Activated gamma-delta T cell treated with Interleukin-2 at 50 U/mL for 16 hours (primary cell): ENCODE data around the gene RTN1.

Source experiments
- DNase-seq: peaks from one replicate; pipeline ENCODE4 v3.0.0-alpha.2; 2020

The RTN1 gene

GRCh38 chr14:59849411-59850130 lies 21.0 kb downstream of the RTN1 start:
- no peak for DNase-seq

DNA sequence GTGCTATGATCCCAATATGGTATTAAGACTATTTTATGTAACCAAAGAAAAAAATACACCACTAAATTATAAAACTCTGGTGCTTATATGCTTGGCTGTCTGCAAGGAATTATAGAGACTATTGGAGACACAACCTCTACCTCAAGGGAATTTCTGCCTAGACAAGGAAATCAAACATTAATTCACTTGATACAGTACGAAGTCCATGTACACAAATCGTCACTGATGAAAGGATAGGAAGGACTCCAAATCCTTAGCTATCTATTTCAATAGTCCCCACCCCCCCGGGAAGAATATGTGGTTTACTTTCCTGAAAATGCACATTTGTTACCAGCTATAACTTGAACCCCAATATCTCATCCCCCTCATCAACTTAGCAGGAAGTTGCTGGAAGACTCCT lies 21.9 kb downstream of the RTN1 start:
- DNase-seq: no peak

DNA sequence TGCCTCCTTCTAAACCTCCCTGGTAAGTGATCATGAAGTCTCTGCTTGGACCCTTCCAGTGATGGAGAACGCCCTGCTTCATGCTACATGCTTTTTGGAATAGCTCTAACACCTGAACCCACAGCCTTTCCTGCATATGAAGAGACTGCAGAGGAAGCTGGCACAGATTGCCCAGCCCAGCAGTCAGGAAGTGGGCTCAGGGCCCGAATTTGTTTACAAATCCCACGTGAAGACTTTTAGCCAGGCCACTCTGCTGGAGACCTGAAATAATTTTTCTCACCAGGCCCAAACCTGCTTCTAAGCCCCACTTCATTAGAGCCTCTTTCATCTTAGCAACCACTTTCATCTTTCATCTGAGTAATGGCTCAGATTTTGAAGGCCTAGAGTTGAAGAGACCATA lies 22.9 kb downstream of the RTN1 start:
- DNase-seq: no peak

- no peak for DNase-seq
Measured at GRCh38 chr14:59846595-59846994, 24.0 kb downstream of the RTN1 start.

DNA sequence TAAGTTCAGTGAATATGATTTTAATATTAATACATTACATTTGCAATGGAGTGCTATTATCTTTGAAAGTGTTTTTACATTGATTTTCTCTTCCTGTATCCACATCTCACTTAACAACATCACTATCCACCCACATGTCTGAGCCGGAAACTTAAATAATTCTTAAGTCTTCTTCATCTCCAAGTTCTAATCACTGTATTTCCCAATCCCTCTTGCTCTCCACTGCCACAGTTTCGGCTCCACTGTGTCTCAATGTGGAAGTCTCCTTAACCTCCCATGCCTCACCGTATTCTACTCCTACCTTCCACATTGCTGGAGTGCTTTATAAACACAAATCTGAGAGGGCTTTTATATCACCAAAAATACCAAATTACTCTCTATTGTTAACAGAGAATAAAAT lies 25.3 kb downstream of the RTN1 start:
- DNase-seq: no peak

DNA sequence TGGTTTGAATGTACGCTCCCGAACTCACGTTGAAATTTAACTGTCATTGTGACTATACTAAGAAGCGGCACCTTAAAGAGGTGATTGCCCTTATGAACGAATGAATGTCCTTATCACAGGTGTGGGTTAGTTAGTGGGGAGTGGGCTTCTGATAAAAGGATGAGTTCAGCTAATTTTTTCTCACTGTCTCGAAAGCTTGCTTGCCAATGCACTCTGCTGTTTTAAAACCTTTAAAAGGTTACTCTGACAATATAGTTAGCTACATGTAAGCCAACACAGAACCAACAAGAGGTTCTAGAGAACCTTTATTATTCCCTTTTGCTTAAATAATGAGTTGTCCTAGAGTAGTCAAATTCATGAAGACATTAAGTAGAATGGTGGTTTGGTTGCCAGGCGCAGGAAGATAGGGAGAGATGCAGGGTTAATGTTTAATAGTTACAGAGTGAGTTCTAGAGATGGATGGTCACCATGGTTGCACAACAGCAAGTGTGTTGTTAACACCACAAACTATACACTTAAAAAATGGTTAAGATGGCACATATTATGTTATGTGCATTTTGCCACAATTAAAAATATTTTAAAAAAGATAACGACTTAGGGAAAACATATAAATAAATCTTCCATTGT lies 26.3 kb downstream of the RTN1 start:
- no peak for DNase-seq

DNA sequence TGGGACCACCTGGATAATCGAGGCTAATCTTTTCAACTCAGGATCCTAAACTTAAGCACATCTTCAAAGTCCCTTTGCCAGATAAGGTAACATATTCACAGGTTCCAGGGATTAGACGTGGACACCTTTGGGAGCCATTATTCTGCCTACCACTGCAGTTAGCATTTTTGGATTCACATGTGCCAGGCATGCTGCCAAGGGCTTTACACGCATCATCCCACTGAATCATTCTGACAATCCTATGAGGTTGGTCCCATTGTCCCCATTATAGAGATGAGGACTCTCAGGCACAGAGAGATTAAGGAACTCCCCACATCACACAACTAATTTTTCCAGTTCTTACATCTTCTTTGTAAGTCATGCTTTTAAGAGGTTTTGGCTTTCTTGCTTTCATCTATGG lies 34.5 kb downstream of the RTN1 start:
- DNase-seq: no peak

- DNase-seq: no peak
Measured at GRCh38 chr14:59832653-59833294, 37.8 kb downstream of the RTN1 start.

DNA sequence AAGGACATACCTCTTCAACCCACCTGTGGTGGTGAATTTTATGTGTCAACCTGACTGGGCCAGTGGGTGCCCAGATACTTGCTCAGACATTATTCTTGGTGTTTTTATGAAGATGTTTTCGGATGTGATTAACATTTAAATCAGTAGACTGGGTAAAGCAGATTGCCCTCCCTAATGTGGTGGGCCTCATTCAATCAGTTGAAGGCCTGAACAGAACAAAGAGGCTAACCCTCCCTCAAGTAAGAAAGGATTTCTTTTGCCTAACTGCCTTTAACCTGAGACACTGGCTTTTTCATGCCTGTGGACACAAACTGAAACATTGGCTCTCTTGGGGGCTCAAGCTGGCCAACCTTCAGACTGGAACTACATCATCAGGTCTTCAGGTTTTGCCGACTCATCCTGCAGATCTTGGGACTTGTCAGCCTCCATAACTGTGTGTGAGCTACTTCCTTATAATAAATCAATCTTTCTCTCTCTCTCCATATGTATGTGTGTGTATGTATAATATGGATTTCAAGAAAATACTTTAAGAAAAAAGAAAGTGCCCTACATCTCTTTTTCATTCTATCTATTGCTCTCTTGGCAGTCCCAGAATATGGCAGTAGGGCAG lies 39.4 kb downstream of the RTN1 start:
- no peak for DNase-seq

DNA sequence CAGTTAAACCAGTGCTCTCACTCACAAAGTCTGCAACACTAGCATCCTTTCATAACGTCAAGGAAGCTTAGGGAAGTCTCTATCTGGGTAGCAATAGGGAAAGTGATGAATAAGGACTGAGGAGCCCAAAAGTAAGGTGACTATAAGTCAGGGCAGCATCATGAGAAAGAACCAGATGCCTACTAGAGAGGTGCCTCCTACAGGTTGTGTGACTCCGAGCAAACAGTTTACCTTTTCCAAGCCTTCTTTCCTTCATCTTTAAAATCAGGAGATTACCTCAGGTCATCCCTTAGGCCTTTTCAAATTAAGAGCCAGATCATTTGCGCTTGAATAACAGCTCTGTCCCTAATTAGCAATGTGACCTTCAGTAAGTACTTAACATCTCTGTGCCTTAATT lies 40.2 kb downstream of the RTN1 start:
- no peak for DNase-seq

DNA sequence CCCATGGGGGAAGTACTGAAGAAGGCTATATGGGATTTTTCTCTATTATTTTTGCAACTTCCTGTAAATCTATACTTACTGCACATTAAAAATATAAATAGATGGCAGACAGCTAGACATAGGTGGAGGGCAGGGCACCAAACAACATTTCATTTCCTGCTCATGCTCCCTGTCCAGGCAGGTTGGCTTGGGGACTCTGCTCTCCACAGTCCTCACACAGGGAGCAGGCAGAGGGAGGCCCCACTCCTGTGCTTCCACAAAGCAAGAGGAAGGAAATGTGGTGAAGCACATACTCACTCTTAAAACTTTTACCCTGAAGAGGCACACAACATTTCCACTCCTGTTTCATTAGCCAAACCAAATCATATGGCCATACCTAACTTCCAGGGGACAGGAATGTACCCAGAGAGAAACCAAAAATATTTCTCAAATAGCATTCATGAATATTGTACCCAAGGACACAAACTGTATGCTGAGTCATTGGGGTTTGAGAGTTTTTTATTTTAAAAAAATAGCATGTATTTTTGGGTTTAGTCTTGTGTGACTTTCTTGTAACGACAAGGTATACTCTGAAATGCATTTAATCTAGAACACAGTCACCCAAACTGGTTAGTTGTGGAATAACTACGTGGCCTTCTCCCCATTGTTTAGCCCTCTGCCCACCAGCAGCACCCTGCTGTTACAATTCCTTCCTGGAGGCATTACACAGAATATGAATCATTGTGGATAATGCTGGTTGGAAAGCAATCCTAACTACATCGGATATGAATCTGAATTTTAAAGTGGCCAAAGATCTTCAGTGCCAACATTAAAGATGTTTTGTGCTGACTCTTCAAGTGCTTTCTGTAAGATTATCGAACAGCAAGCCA lies 40.9 kb downstream of the RTN1 start:
- DNase-seq: no peak

- DNase-seq: no peak
Measured at GRCh38 chr14:59828276-59828675, 42.3 kb downstream of the RTN1 start.

DNA sequence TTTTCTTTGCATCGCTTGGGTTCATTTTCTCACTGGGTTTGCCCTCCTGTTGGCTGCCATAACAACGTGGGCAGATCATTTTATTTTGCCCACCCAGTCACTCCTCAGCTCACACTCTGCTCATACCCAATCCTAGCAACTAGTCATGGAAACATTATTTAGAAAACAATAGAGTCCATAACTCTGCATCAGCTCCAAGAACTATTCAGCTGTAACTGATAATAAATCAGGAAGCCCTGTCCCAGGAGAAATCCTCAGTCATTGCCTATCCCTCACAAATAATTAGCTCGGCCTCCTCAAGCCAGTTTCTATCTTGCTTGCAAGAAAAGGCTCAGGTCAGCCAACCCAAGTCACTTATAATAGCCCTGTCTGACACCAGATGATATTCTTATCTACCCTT lies 43.2 kb downstream of the RTN1 start:
- no peak for DNase-seq

DNA sequence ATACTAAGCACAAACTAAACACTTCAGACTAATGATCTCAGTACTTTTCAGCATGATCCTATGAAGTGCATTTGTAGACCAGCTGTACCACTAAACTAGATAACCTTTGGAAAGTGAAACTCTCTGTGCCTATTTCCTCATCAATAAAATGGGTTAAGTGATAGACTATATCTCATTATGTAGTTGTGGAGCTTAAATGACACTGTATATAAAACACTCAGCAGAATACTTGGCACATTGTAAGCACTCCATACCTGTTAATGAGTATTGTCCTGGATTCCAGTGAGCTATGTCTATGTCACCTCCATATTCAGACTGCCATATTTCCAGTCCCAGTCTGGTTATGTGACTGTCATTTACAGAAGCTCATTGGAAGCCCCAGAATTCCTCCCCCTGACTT lies 44.4 kb downstream of the RTN1 start:
- DNase-seq: no peak

- DNase-seq: no peak
Measured at GRCh38 chr14:59823179-59823578, 47.4 kb downstream of the RTN1 start.

- DNase-seq: no peak
Measured at GRCh38 chr14:59819446-59820088, 51.0 kb downstream of the RTN1 start.

DNA sequence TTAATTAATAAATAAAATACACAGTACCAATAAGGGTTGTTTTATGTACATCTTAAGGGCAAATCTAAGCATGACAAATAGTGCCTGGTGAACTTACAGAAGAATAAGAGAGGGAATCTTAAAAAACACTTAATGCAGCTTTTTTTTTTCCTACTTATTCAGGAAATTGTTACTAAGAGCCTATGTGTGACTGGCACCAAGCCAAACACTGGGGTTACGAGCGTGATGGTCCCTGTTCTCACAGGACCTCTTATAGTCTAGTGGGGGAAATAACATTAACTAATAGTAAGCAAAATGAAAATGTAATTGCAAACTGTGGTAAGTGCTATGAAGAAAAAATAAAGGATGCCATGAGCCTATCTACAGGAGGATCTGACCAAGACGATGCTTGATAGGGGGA lies 53.6 kb downstream of the RTN1 start:
- DNase-seq: no peak

DNA sequence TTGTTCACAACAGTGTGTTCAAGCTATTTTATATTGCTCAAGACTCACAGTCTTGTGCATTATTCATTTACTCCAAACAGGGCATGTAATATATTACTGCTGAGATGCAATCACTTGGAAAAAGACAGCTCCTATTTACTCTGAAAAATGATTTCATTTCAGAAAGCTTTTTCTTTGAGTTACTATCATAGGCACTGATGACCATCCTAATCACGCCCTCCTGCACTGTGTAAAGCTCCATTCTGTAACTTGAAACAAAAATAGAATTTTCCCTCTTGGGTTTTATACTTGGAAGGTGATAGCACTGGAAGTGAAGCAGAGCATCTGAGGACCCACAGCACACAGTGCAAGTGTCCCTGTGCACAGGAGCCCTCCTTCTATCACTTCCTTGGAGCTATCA lies 55.6 kb downstream of the RTN1 start:
- DNase-seq: no peak

DNA sequence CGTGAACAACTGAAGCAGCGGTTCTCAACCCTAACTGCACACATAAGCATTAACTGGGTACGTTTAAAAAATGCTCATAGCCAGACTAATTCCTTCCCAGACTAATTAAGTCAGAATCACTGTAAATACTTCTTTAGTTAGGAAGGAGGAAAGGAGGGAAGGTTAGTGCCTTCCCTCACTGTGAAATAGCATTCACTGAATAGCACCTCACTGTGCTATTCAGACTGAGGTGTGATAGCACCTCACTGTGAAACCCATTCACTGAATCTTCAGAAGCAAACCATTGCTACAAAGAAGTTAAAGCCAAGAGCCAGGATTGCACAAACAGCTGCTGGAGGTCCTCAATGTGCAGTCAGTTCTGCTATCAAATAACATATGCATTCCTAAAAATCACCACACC lies 58.8 kb downstream of the RTN1 start:
- no peak for DNase-seq

DNA sequence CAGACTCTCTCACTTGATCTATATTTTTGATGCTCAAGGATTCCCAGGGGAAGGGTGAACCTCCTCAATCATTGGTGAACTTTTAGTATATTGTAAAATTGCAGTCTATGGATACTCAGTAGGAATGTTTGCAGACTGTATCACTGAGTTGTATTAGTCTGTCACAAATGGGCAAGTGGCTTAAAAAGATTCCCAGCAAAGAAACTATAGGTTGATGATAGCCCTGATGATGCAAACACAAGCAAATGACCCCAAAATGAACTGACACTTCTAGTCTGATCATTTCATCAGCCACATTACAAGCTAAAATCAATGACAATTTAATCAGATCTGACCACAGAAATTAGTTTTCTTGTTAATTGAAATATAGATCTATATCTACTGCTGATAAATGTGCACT lies 59.5 kb downstream of the RTN1 start:
- DNase-seq: no peak

- no peak for DNase-seq
Measured at GRCh38 chr14:59803052-59803540, 67.5 kb downstream of the RTN1 start.

- DNase-seq: no peak
Measured at GRCh38 chr14:59788176-59788575, 82.4 kb downstream of the RTN1 start.
